ENCODE data around the gene HOXA2. TPM values are rescaled to one million over a fixed set of nuclear protein-coding genes. Genes with fewer than 3 reads are reported as not detected.

HOXA2 gene
- polyA plus RNA-seq, 4 donors = 0.97 to 6.9 TPM; not detected in 2

- H3K4me1 ChIP-seq (ENCODE audit: control insufficient read depth in 3 of 3, insufficient read depth in 2 of 3, low read depth in 1 of 3, low read length in 2 of 3) = peaks cover 0 to 37% (median 0%) of the 10 kb centered on the region in 3 donors
- DNase-seq (peak; percentile 40 to 71), FAIRE-seq (no peak)
- H3K27ac ChIP-seq (ENCODE audit: low read depth in 1 of 3, low read length in 2 of 3) = peak within 1 kb of the TSS in 2 of 3 donors; percentile 73 to 78
- H3K4me3 ChIP-seq (ENCODE audit: low read depth in 1 of 3, low read length in 3 of 3) = peak within 1 kb of the TSS; percentile 7 to 42 (median 7)
- 9 to 22% (median 13%) methylated on average over 63 of the region's 63 CpGs for WGBS, 3 donors
- H3K27me3 ChIP-seq (ENCODE audit: control insufficient read depth in 3 of 3, insufficient read depth in 3 of 3, low read length in 3 of 3) = peaks cover 9 to 89% (median 21%) of the 10 kb centered on the region in 3 donors
- peaks cover 0 to 31% (median 0%) of the 10 kb centered on the region in 3 donors for H3K36me3 ChIP-seq (ENCODE audit: control insufficient read depth in 3 of 3, insufficient read depth in 2 of 3, low read depth in 1 of 3, low read length in 3 of 3)
- H3K9me3 ChIP-seq (ENCODE audit: control insufficient read depth in 2 of 2, insufficient read depth in 1 of 2, low read depth in 1 of 2, low read length in 1 of 2) = no peaks in the 10 kb centered on the region
Measured at GRCh38 chr7:27147199-27148030, 44.9 kb upstream of the HOXA2 start, which contains the start of gene HOXA6. TSS of gene HOXA6 (minus strand) at chr7:27147774. CDS start at chr7:27147749, 25 bp downstream.

- H3K9me3 ChIP-seq (ENCODE audit: control insufficient read depth in 2 of 2, insufficient read depth in 1 of 2, low read depth in 1 of 2, low read length in 1 of 2) = no peaks in the 10 kb centered on the region
- FAIRE-seq (no peak), DNase-seq (no peak)
- peaks cover 11 to 89% (median 18%) of the 10 kb centered on the region in 3 donors for H3K27me3 ChIP-seq (ENCODE audit: control insufficient read depth in 3 of 3, insufficient read depth in 3 of 3, low read length in 3 of 3)
- peak overlapping the region in 1 of 3 donors; percentile 42 for H3K4me3 ChIP-seq (ENCODE audit: low read depth in 1 of 3, low read length in 3 of 3)
- peaks cover 0 to 39% (median 0%) of the 10 kb centered on the region in 3 donors for H3K36me3 ChIP-seq (ENCODE audit: control insufficient read depth in 3 of 3, insufficient read depth in 2 of 3, low read depth in 1 of 3, low read length in 3 of 3)
- WGBS, 3 donors = 43 to 77% (median 73%) methylated on average over 5 of the region's 5 CpGs
- peaks cover 0 to 44% (median 0%) of the 10 kb centered on the region in 3 donors for H3K4me1 ChIP-seq (ENCODE audit: control insufficient read depth in 3 of 3, insufficient read depth in 2 of 3, low read depth in 1 of 3, low read length in 2 of 3)
- peak overlapping the region in 2 of 3 donors; percentile 57 to 78 for H3K27ac ChIP-seq (ENCODE audit: low read depth in 1 of 3, low read length in 2 of 3)
Measured at GRCh38 chr7:27146491-27147198, 44.2 kb upstream of the HOXA2 start.

GRCh38 chr7:27145914-27146412, 43.5 kb upstream of the HOXA2 start:
- no peak for DNase-seq
- Histone ChIP-seq H3K4me1 (ENCODE audit: control insufficient read depth in 3 of 3, insufficient read depth in 2 of 3, low read depth in 1 of 3, low read length in 2 of 3) (peaks cover 0 to 41% (median 0%) of the 10 kb centered on the region in 3 donors), H3K27me3 (ENCODE audit: control insufficient read depth in 3 of 3, insufficient read depth in 3 of 3, low read length in 3 of 3) (peaks cover 9 to 84% (median 13%) of the 10 kb centered on the region in 3 donors), H3K36me3 (ENCODE audit: control insufficient read depth in 3 of 3, insufficient read depth in 2 of 3, low read depth in 1 of 3, low read length in 3 of 3) (peaks cover 0 to 40% (median 0%) of the 10 kb centered on the region in 3 donors), H3K9me3 (ENCODE audit: control insufficient read depth in 2 of 2, insufficient read depth in 1 of 2, low read depth in 1 of 2, low read length in 1 of 2) (no peaks in the 10 kb centered on the region), H3K4me3 (ENCODE audit: low read depth in 1 of 3, low read length in 3 of 3) (peak overlapping the region in 1 of 3 donors; percentile 6), H3K27ac (ENCODE audit: low read depth in 1 of 3, low read length in 2 of 3) (peak overlapping the region in 2 of 3 donors; percentile 13 to 62)
- no peak for FAIRE-seq
- 36 to 72% (median 61%) methylated on average over 11 of the region's 11 CpGs for WGBS, 3 donors

GRCh38 chr7:27145165-27145913, 42.9 kb upstream of the HOXA2 start:
- Histone ChIP-seq H3K4me3 (ENCODE audit: low read depth in 1 of 3, low read length in 3 of 3) (peak overlapping the region in 1 of 3 donors; percentile 29), H3K9me3 (ENCODE audit: control insufficient read depth in 2 of 2, insufficient read depth in 1 of 2, low read depth in 1 of 2, low read length in 1 of 2) (no peaks in the 10 kb centered on the region), H3K27me3 (ENCODE audit: control insufficient read depth in 3 of 3, insufficient read depth in 3 of 3, low read length in 3 of 3) (peaks cover 9 to 78% (median 13%) of the 10 kb centered on the region in 3 donors), H3K4me1 (ENCODE audit: control insufficient read depth in 3 of 3, insufficient read depth in 2 of 3, low read depth in 1 of 3, low read length in 2 of 3) (peaks cover 0 to 42% (median 0%) of the 10 kb centered on the region in 3 donors), H3K36me3 (ENCODE audit: control insufficient read depth in 3 of 3, insufficient read depth in 2 of 3, low read depth in 1 of 3, low read length in 3 of 3) (peaks cover 0 to 38% (median 0%) of the 10 kb centered on the region in 3 donors), H3K27ac (ENCODE audit: low read depth in 1 of 3, low read length in 2 of 3) (peak overlapping the region in 2 of 3 donors; percentile 52 to 62)
- no peak for DNase-seq
- no peak for FAIRE-seq
- WGBS, 3 donors = 29 to 67% (median 47%) methylated on average over 47 of the region's 47 CpGs

GRCh38 chr7:27144781-27145164, 42.3 kb upstream of the HOXA2 start:
- DNase-seq (no peak), FAIRE-seq (no peak)
- Histone ChIP-seq H3K36me3 (ENCODE audit: control insufficient read depth in 3 of 3, insufficient read depth in 2 of 3, low read depth in 1 of 3, low read length in 3 of 3) (peaks cover 0 to 35% (median 0%) of the 10 kb centered on the region in 3 donors), H3K27ac (ENCODE audit: low read depth in 1 of 3, low read length in 2 of 3) (peak overlapping the region in 2 of 3 donors; percentile 52 to 62), H3K27me3 (ENCODE audit: control insufficient read depth in 3 of 3, insufficient read depth in 3 of 3, low read length in 3 of 3) (peaks cover 9 to 72% (median 13%) of the 10 kb centered on the region in 3 donors), H3K4me3 (ENCODE audit: low read depth in 1 of 3, low read length in 3 of 3) (peak overlapping the region in 1 of 3 donors; percentile 29), H3K4me1 (ENCODE audit: control insufficient read depth in 3 of 3, insufficient read depth in 2 of 3, low read depth in 1 of 3, low read length in 2 of 3) (peaks cover 0 to 41% (median 2%) of the 10 kb centered on the region in 3 donors), H3K9me3 (ENCODE audit: control insufficient read depth in 2 of 2, insufficient read depth in 1 of 2, low read depth in 1 of 2, low read length in 1 of 2) (no peaks in the 10 kb centered on the region)
- WGBS, 3 donors = 7 to 47% (median 32%) methylated on average over 30 to 31 of the region's 31 CpGs

- 14 to 45% (median 39%) methylated on average over 40 of the region's 40 CpGs for whole genome bisulfite sequencing, 3 donors
- peaks cover 9 to 68% (median 13%) of the 10 kb centered on the region in 3 donors for H3K27me3 ChIP-seq (ENCODE audit: control insufficient read depth in 3 of 3, insufficient read depth in 3 of 3, low read length in 3 of 3)
- no peaks in the 10 kb centered on the region for H3K9me3 ChIP-seq (ENCODE audit: control insufficient read depth in 2 of 2, insufficient read depth in 1 of 2, low read depth in 1 of 2, low read length in 1 of 2)
- peak overlapping the region in 2 of 3 donors; percentile 29 to 46 for H3K4me3 ChIP-seq (ENCODE audit: low read depth in 1 of 3, low read length in 3 of 3)
- DNase-seq (peak in 1 of 2 donors; percentile 66), FAIRE-seq (no peak)
- H3K27ac ChIP-seq (ENCODE audit: low read depth in 1 of 3, low read length in 2 of 3) = peak overlapping the region in 2 of 3 donors; percentile 55 to 62
- H3K36me3 ChIP-seq (ENCODE audit: control insufficient read depth in 3 of 3, insufficient read depth in 2 of 3, low read depth in 1 of 3, low read length in 3 of 3) = peaks cover 0 to 35% (median 0%) of the 10 kb centered on the region in 3 donors
- peaks cover 0 to 41% (median 2%) of the 10 kb centered on the region in 3 donors for H3K4me1 ChIP-seq (ENCODE audit: control insufficient read depth in 3 of 3, insufficient read depth in 2 of 3, low read depth in 1 of 3, low read length in 2 of 3)
Measured at GRCh38 chr7:27143950-27144780, 41.7 kb upstream of the HOXA2 start.

Measured in small intestine (tissue), 7 donors.